Fibroblast of the aortic adventitia (primary cell): ENCODE data around the gene RRP1. TPM values are rescaled to one million over a fixed set of nuclear protein-coding genes. Genes with fewer than 3 reads are reported as not detected.

Source experiments
- DNase-seq: peaks from one replicate; pipeline ENCODE4 v3.0.0-alpha.2; 2010; ENCODE audit warnings: low read depth
- H3K4me3 ChIP-seq: 2 replicates; pipeline ENCODE4 v1.5.1; 2011; ENCODE audit warnings: low read depth, mild to moderate bottlenecking, control low read depth, low read length, moderate library complexity
- CTCF ChIP-seq: IDR thresholded peaks from 2 replicates; pipeline ENCODE4 v1.5.1; 2011; ENCODE audit warnings: mild to moderate bottlenecking, low read length, control low read depth, inconsistent platforms; ENCODE audit not compliant: insufficient read depth
- total RNA-seq: library from RNA; depleted of rRNA; stranded (reverse); fragments of >200 nt; gene quantifications from 2 replicates; pipeline ENCODE4 v1.2.3, GENCODE V29; 2012; ENCODE audit warnings: low replicate concordance

The RRP1 gene
- total RNA-seq, 1 donor = 23.0 TPM

- H3K4me3 ChIP-seq = no peak overlapping the region
- DNase-seq = no peak
- no peak for TF ChIP-seq CTCF
These were observed 4.2 kb upstream of the RRP1 start for GRCh38 chr21:43785134-43785533.

DNA sequence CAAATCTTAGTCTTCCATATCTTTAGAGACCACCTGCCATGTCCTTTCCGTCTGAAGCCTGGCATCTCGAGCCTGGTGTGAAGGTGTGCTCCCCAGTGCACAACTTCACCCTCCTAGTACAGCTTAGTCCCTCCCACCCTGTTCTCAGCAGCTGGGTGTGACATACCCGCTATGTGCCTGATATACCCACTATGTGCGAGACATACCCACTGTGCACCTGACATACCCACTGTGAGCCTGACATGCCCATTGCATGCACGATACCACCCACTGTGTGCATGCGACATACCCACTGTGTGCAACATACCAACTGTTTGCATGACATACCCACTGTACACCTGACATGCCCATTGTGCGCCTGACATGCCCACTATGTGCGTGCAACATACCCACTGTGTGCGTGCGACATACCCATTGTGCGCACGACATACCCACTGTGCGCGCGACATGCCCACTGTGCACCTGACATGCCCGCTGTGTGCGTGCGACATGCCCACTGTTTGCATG, 3.0 kb upstream of the RRP1 start:
- TF ChIP-seq CTCF = no peak
- no peak for DNase-seq
- H3K4me3 ChIP-seq = no peak overlapping the region

GRCh38 chr21:43786807-43787440, 2.5 kb upstream of the RRP1 start:
- DNase-seq = no peak
- H3K4me3 ChIP-seq = no peak overlapping the region
- no peak for TF ChIP-seq CTCF

GRCh38 chr21:43790010-43790524, 690 bp downstream of the RRP1 start:
- no peak for TF ChIP-seq CTCF
- peak overlapping the region; percentile 93 for H3K4me3 ChIP-seq
- no peak for DNase-seq

- H3K4me3 ChIP-seq = no peak overlapping the region
- no peak for TF ChIP-seq CTCF
- no peak for DNase-seq
These were observed 3.0 kb downstream of the RRP1 start for GRCh38 chr21:43792406-43792805.

GRCh38 chr21:43793243-43793642, 3.9 kb downstream of the RRP1 start:
- TF ChIP-seq CTCF = no peak
- DNase-seq = no peak
- no peak overlapping the region for H3K4me3 ChIP-seq
